ENCODE data around the gene HELQ. TPM values are rescaled to one million over a fixed set of nuclear protein-coding genes. Genes with fewer than 3 reads are reported as not detected.

Gene HELQ
- total and polyA plus RNA-seq, 9 of the 15 experiments (the other 6 are each of a cell fraction or from before 2014, with no cell fraction given) = 3.5 to 15.2 (median 11.9) TPM

DNA sequence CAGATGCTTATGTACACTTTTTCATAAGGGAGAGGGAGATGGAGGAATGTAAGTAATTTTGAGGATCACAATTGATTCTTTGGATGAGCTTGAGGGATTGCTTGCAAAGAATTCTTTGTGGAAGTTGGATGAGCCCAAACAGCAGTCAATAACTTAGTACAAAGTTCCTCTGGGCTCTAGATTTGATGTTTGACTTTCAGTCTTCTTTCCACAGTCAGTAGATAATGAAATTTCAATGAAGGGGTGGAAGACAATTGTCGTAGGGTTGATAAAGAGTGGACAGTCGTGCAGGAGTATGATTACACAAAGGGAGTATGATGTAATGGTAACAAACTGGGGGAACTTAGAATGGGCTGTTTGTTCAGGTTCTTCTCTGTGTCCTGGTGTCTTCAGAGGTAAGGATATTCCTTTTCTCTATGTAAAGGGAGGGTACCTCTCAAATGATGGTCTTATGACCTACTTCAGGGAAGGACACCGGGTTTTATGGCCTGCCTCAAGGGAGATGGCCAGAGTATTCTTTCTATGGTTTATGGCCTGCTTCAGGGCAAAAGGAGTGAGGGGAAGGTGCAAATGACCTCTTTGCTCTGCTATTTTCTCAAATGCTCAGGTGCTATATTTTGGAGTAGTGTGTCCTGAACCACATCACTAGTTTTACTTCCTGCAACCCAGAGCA is 31.0 kb upstream of the HELQ start (continued):
- TF ChIP-seq, protein P1, sequence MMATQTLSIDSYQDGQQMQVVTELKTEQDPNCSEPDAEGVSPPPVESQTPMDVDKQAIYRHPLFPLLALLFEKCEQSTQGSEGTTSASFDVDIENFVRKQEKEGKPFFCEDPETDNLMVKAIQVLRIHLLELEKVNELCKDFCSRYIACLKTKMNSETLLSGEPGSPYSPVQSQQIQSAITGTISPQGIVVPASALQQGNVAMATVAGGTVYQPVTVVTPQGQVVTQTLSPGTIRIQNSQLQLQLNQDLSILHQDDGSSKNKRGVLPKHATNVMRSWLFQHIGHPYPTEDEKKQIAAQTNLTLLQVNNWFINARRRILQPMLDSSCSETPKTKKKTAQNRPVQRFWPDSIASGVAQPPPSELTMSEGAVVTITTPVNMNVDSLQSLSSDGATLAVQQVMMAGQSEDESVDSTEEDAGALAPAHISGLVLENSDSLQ (IDR thresholded peaks at IDR 0.05) = 0 out of 2 replicates have a peak, but pooled peaks have one; percentile 10
- TF ChIP-seq HMGN3 (IDR thresholded peaks at IDR 0.05; ENCODE audit: borderline replicate concordance, extremely low read depth, insufficient read length, low read depth, low read length) (no peak), NUFIP1 (IDR thresholded peaks at IDR 0.05; ENCODE audit: partially characterized antibody) (no peak), TARDBP (IDR thresholded peaks at IDR 0.05) (no peak), RBBP5 (IDR thresholded peaks at IDR 0.05; ENCODE audit: borderline replicate concordance, insufficient read depth, low read length, poor library complexity, severe bottlenecking) (no peak), BCL6 (CRISPR knock-in tag; IDR thresholded peaks at IDR 0.05) (no peak), TBP (optimal IDR thresholded peaks at IDR 0.05; ENCODE audit: low read depth, low read length) (peak; percentile 22), POLR2AphosphoS5 (IDR thresholded peaks at IDR 0.05; ENCODE audit: control insufficient read depth, insufficient read depth, low read depth, low read length) (no peak), KDM5B (IDR thresholded peaks at IDR 0.05; ENCODE audit: insufficient replicate concordance, low read depth, low read length) (no peak), ASH1L (IDR thresholded peaks at IDR 0.05; ENCODE audit: borderline replicate concordance, low read depth, partially characterized antibody) (no peak), TCF3 (CRISPR knock-in tag; IDR thresholded peaks at IDR 0.05) (peak; percentile 84), ETS2 (tag; IDR thresholded peaks at IDR 0.05; ENCODE audit: borderline replicate concordance, poor library complexity, severe bottlenecking) (no peak), ZNF311 (CRISPR knock-in tag; IDR thresholded peaks at IDR 0.05) (no peak), MECOM (CRISPR knock-in tag; IDR thresholded peaks at IDR 0.05) (peak; percentile 52; the same call in 1 of the 2 replicates), KLF13 (tag; IDR thresholded peaks at IDR 0.05; ENCODE audit: borderline replicate concordance, low read depth) (no peak), ZNF431 (CRISPR knock-in tag; IDR thresholded peaks at IDR 0.05) (no peak), DNMT1 (IDR thresholded peaks at IDR 0.05) (no peak), FIP1L1 (IDR thresholded peaks at IDR 0.05; ENCODE audit: low read depth, low read length, poor library complexity, severe bottlenecking) (no peak), LARP7 (IDR thresholded peaks at IDR 0.05) (no peak), LEF1 (IDR thresholded peaks at IDR 0.05) (peak; percentile 52; the same call in 1 of the 2 replicates), ZFX (CRISPR knock-in tag; IDR thresholded peaks at IDR 0.05) (peak; percentile 36; the same call in 1 of the 2 replicates), NCOR1 (IDR thresholded peaks at IDR 0.05) (peak; percentile 66), ZFP36 (IDR thresholded peaks at IDR 0.05; ENCODE audit: low read depth, low read length, partially characterized antibody) (no peak)
- TF ChIP-seq, protein P2, sequence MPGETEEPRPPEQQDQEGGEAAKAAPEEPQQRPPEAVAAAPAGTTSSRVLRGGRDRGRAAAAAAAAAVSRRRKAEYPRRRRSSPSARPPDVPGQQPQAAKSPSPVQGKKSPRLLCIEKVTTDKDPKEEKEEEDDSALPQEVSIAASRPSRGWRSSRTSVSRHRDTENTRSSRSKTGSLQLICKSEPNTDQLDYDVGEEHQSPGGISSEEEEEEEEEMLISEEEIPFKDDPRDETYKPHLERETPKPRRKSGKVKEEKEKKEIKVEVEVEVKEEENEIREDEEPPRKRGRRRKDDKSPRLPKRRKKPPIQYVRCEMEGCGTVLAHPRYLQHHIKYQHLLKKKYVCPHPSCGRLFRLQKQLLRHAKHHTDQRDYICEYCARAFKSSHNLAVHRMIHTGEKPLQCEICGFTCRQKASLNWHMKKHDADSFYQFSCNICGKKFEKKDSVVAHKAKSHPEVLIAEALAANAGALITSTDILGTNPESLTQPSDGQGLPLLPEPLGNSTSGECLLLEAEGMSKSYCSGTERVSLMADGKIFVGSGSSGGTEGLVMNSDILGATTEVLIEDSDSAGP (CRISPR knock-in tag; IDR thresholded peaks at IDR 0.05) = no peak
- TF ChIP-seq, protein P3, sequence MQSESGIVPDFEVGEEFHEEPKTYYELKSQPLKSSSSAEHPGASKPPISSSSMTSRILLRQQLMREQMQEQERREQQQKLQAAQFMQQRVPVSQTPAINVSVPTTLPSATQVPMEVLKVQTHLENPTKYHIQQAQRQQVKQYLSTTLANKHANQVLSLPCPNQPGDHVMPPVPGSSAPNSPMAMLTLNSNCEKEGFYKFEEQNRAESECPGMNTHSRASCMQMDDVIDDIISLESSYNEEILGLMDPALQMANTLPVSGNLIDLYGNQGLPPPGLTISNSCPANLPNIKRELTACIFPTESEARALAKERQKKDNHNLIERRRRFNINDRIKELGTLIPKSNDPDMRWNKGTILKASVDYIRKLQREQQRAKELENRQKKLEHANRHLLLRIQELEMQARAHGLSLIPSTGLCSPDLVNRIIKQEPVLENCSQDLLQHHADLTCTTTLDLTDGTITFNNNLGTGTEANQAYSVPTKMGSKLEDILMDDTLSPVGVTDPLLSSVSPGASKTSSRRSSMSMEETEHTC (IDR thresholded peaks at IDR 0.05) = no peak

Measured in K562 (cell line).